T-helper 2 cell (primary cell): ENCODE results near the gene SMTNL2.
"Not testable (repeated sequence)": the region's sequence is repeated elsewhere in the genome, so short reads cannot be mapped to it uniquely, and the experiment has no call there.

Source experiments
- DNase-seq, 5 experiments: peaks; one replicate each; pipeline versions ENCODE4 v3.0.0 to v3.0.0-alpha.2; 2012 to 2022

The SMTNL2 gene

DNA sequence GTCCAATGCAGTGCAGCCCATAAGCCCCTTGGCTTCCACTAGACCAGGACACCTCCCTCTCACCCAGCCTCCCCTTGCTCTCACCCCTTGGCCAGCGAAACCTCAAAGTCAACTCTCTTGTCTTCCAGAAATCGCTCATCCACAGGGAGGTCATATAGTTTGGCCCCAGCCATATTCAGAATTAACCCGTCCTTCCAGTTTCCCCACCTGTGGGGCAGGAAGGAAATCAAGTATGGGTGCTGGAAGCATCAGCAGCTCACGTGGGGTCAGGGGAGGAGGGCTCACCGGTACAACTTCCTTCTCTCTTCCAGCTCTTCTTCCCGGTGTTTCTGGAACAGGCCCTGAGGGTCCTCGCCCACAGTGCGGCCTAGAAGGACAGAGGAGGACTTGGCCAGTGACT is 54.4 kb downstream of the SMTNL2 start:
- not testable (repeated sequence) for DNase-seq

DNA sequence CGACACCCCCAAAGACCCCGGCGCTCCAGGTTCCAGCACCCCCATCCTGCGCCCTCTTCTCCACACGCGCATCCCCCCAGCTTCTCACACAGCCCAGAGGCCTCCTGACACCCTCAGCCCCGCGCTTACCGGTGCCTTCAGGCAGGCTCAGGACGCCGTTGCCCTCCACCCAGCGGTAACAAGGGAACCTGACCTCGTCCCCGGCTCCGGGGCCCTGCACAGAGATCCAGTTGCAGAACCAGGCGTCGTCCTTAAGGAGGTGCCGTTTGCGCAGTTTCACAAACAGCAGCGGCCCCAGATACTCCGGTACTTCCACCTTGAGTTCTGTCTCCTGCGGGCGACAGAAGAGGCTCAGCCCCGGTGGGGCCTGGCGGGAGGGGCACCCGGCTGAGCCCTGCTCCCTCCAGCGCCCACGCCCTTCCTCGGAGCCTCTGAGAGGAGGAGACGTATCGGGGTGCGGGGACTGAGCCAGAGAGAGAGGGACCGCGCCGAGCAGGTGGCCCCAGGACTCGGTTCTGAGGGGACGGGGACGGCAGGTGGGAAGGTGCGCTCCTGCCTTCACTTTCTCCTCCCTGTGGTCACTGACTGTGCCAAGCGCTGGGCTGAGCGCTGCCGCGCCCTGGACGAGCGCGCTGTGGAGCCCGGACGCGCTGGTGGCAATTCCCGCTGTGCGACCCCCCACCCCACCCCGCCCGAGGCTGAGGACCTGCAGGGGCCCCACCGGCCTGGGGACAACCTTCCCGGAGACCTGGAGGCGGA is 55.2 kb downstream of the SMTNL2 start:
- peak in 2 of 5 experiments; percentile 4 to 46 for DNase-seq

DNA sequence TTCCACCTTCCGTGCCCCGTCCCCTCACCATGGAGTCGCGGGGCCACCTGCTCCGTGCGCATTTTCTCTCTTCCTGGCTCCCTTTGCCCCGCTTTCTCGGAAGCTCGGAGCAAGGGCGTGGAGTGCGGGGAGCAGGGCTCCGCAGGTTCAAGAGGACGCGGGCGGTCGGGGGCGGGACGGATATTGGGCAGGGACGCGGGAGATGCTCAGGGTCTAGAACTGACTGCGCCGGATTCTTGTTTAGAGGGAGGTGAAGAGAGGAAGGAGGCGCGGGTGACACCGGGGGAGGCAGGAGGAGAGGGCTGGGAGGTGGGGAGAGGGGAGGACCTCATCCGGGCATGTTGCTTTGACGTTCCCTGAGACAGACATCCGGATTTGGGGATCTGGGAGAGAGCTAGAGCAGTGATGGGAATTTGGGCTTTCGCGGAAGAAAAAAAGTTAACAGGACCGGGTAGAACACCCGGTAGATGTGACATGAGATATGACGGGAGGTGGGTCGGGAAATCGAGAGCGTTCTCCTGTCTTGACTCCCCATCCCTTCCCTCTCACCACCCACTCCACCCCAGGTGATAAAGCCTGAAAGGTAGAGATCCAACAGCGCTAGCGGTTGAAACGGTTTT is 56.4 kb downstream of the SMTNL2 start:
- peak in 1 of 5 experiments; percentile 16 for DNase-seq

DNA sequence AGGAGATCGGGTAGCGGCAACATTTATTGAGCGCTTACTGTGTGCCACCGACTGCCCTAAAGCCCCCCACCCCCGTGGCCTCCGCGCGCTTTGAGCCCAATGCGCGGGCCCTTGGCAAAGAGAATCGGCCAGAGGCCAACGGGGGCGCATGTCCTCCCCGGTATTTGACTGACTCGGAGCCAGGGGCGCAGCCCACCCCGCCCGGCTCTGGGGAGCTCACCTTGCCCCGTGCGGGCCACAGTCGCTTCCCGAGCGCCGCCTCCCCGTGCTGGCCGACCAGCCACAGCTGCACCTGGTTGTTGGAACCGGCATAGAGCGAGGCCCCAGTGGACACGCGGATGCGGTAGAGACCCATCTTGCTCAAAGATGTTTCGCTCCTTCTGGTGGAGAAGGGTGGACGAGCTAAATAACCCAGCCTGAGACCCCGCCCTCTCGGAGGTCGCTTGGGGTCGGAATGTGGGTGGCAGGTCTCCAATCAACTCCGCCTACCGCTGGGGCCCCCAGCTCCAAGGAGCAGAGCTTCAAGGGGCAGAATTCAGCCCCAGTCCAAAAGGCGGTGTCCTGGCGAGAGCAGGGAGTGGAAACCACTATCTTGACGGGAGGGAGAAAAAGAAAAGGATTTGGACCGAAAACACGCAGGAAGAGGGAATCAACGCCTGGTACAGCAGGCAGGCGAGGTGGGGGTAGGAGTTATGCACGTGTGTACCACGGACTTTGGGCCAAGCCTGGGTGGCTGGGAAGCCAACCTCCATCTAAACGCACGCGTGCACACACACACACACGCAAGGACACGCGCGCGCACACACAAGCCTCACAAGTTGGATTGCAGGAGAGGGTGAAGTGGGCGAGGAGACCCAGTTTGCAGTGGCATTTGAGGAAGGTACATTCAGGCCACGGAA is 57.2 kb downstream of the SMTNL2 start, which contains the start of gene ALOX15:
ALOX15 (minus strand) TSS at position 382 of the 899 bp plus-strand sequence; CDS start at position 355, 27 bp downstream.
- DNase-seq = no peak

DNA sequence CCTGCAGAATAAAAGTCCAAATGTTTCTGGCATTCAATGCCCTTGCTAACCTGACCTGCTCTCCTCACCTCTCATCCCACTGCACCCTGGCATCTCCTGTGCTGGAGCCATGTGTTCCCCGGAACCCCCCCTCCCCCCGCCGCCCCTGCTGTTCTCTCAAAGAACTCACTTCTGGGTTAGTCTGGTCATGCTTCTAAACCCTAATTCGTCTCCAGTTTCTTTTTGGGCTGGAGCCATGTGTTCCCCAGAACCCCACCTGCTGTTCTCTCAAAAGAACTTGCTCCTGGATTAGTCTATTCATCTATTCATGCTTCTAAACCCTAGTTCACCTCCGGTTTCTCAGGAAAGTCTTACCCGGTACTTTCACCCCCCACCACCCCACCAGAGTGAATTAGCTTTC is 58.0 kb downstream of the SMTNL2 start:
- DNase-seq = no peak

DNA sequence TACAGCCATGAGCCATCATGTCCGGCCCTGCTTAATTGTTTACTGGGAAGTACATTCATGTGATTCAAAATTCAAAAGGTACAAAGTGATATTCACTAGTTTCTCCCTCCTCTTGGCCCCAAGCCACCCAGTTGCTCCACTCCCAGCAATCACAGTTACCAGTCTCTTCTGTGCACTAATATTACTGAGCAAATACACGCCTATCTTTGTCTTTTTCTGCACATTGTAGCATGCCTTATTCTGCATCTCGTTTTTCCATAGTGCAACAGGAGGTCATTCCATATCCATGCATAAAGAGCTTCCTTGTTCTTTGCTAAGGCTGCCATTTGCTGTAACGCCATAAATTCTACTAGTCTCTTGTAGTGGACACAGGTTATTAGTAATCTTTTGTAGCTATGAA is 59.3 kb downstream of the SMTNL2 start:
- DNase-seq = no peak

DNA sequence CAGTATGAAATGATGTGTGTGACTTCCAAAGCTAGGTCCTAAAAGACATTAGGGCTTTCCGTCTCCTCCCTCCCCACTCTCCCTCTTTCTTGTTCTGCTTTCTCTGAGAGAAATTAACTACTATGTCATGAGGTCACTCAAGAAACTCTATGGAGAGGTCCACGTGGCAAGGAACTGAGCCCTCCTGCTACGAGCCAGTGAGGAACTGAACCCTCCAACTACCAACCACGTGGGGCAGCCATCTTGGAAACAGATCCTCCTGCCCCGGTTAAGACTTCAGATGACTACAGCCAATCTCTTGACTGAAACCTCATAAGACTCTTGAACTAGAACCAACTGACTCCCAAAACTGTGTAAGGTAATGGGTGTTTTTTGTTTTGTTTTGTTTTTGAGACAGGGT is 61.3 kb downstream of the SMTNL2 start:
- no peak for DNase-seq

DNA sequence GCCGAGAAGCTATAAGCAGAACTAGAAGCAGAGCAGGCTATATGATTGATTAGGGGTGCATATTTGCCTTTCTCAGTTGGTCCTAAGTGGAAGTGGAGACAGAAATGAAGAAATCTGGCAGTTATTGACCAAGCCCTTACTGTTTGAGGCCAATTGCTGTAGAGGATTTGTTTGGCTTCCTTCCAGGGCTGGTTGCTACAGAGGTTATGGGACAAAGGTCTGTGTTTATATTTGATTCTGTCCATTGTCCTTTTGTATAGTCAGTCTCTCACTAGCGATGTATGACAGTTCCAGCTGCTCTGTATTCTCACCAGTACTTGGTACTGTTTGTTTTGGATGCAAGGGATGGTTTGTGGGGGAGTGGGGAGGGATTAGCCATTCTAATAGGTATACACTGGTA is 64.4 kb downstream of the SMTNL2 start:
- DNase-seq = no peak

DNA sequence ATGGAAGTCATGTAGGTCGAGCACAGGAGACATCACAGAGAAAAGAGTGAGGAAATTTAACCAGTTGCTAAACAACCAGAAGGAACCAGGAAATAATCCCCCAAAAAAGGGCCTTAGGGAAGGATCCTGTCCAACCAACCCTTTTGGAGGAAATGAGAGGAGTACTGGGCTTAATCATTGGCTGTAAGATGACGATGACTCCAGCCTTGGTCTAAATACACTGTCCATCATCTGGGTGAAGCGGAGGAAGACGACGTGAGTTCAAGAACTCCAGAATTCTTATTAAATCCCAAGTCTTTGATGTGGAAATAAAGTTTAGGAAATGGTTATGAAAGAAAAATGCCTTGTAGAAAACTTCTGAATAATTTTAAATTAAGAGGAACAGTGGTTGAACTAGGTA is 68.7 kb downstream of the SMTNL2 start:
- DNase-seq = no peak

DNA sequence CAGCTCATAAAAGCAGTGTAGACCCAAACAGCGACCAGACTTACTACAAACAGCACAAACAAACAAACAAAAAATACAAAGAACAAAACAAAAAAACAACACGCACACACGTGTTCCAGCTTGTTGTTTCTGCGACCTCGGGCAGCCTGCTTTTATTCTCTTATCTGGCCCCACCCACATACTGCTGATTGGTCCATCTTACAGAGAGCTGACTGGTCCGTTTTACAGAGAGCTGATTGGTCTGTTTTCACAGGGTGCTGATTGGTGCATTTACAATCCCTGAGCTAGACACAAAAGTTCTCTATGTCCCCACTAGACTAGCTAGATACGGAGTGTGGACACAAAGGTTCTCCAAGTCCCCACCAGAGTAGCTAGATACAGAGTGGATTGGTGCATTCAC is 71.6 kb downstream of the SMTNL2 start:
- DNase-seq = not testable (repeated sequence)

DNA sequence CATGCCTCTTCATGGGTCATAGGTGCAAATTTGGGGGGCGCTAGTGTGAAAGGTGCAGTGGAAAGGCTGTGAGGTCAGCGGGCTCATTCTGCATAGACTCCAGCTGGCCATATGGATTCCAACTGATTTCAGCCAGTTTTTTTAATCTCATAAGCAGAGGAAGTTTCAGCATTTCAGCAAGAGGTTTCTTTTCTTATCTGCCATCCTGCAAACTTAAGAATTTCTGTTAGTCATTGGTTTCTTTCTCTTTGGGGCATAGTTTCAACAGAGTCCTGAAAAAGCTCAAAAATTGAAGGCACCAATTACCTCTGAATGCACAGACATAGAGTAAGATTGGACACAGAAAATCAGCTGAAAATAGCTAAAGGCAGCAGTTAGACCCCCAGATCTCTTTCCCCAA is 73.3 kb downstream of the SMTNL2 start:
- DNase-seq = no peak
